Retina (tissue), 1 donor: ENCODE results near the gene TMEM240.
"Not testable (repeated sequence)": the region's sequence is repeated elsewhere in the genome, so short reads cannot be mapped to it uniquely, and the experiment has no call there.

ENCODE experiments used
- DNase-seq: peaks from one replicate; pipeline ENCODE4 v3.0.0-alpha.2; 2016

The TMEM240 gene

DNA sequence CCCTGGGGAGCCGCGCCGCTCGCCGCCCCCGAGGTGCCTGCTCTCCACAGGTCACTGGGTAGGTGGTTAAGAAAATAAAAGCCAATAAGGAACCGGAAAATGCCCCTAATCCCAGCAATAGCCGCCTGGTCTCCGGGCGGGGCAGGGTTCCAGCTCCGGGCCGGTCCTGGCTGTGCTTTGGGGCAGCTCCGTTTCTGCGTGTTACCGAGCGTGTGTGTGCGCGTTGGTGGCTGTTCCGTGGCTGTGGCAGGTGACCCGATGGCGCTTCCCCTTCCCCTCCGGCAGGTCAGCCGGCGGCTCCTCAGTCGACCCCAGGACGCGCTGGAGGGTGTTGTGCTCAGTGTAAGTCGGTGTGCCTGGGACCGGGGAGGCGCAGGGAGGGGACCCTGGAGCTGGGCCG, 17.2 kb downstream of the TMEM240 start:
- not testable (repeated sequence) for DNase-seq

GRCh38 chr1:1522536-1522935, 17.9 kb downstream of the TMEM240 start:
- DNase-seq = not testable (repeated sequence)

- DNase-seq = no peak
These were observed 19.1 kb downstream of the TMEM240 start for GRCh38 chr1:1521331-1521730.

GRCh38 chr1:1519805-1520505, 20.5 kb downstream of the TMEM240 start:
- DNase-seq = not testable (repeated sequence)

DNA sequence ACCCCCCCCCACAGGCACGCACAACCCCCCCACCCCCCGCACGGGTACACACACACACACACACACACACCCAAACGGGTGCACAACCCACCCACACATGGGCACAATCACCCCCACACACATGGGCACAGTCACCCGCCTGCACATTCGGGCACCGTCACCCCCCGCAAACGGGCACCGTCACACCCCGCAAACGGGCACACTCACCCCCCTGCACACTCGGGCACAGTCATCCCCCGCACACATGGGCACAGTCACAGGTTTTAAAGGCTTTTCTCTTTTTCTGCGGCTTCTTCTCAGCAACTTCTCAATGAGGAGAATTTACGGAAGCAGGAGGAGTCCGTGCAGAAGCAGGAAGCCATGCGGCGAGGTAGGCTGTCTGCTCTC, 21.8 kb downstream of the TMEM240 start:
- DNase-seq = not testable (repeated sequence)

DNA sequence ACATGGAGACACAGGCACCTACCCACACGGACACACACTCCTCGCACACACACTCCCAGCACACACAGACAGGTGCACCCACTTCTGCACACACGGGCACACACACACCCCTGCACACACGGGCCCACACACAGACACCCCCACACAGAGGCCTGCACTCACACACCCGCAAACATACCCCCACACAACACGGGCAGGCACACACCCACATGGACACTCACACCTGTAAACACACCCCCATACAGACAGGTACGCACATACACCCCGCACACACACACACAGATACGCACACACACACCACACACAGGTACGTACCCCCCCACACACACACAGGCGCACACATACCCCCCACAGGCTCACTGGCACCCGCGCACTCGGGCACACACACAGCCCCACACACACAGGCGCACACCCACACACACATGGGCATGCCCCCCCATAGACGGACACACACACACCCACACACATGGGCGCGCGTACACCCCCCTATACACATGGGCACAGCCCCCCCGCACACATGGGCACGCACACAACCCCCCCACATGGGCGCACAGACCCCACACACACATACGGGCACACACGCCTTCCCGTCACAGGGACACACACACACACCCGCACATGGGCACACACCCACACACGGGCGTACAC, 22.3 kb downstream of the TMEM240 start:
- no peak for DNase-seq

GRCh38 chr1:1516923-1517322, 23.5 kb downstream of the TMEM240 start:
- not testable (repeated sequence) for DNase-seq

DNA sequence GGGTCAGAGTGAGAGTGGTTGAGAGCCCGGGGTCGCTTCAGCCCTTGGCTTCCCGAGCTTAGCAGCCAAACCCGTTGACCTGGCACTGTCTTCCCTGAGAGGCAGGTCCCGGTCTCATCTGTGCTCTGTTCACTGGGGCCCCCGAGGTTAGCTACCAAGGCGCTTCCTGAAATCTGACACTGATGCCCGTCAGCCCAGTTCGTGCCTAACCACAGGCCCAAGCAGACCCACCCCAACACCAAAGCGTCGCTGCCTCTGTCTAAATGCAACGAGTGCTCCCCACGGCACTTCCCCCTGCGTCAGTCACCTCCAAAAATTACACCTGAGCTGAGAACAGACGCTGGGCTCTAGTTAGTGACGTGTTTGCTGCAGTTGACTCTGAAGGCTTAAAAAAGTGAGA, 26.0 kb downstream of the TMEM240 start:
- DNase-seq = not testable (repeated sequence)

GRCh38 chr1:1513675-1514074, 26.7 kb downstream of the TMEM240 start:
- not testable (repeated sequence) for DNase-seq

- not testable (repeated sequence) for DNase-seq
These were observed 28.0 kb downstream of the TMEM240 start for GRCh38 chr1:1512425-1512824.

GRCh38 chr1:1511533-1512285, 28.7 kb downstream of the TMEM240 start, which contains the start of gene ATAD3A:
Gene ATAD3A, plus strand, starts transcription at chr1:1512162. Its CDS starts 107 bp downstream, at chr1:1512269.
- DNase-seq = peak; percentile 97

- peak; percentile 28 for DNase-seq
These were observed 29.4 kb downstream of the TMEM240 start for GRCh38 chr1:1510912-1511532.

GRCh38 chr1:1509465-1509850, 31.0 kb downstream of the TMEM240 start:
- not testable (repeated sequence) for DNase-seq

DNA sequence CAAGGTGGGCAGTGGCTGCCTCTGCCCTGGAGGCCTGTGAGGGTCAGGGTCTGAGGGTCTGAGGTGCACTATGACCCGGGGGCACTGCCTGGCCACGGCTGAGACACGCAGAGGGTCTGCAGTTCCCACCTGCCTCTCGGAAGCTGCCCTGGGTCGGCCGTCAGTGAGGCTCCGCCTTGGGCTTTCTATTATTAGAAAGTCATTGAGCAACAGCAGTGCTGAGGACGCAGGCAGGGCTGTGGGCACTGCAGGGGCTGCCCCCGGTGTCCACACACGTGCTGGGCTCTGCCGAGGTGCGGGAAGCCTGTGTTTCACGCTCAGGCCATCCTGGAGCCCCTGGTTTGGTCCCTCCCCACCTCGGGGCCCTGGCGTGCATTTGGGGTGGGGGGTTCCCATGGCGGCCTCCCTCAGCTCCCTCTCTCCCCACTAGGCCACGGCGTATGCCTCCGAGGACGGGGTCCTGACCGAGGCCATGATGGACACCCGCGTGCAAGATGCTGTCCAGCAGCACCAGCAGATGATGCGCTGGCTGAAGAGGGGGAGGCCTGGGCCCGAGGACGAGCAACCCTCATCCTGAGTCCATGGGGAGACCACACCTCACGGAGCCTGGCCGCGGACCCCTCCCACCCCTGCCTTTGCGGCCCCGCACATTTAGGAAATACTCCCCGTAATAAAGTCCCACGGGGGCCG, 31.5 kb downstream of the TMEM240 start:
- not testable (repeated sequence) for DNase-seq

DNA sequence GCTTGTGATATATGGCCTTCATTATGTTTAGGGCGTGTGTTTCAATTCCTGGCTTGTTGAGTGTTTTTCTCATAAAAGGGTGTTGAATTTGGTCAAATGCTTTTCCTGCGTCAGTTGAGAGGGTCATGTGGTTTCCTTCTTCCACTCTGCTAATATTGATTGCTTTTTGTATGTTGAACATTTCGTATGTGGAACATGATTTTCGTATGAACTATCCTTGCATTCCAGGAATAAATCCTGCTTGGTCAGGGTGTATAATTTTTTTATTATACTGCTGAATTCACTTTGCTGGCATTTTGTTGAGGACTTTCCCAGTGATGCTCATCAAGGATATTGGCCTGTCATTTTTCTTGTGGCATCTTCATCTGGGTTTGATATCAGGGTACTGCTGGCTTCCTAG, 33.1 kb downstream of the TMEM240 start:
- no peak for DNase-seq

GRCh38 chr1:1505801-1506200, 34.6 kb downstream of the TMEM240 start:
- not testable (repeated sequence) for DNase-seq

GRCh38 chr1:1505366-1505798, 35.0 kb downstream of the TMEM240 start:
- DNase-seq = not testable (repeated sequence)

DNA sequence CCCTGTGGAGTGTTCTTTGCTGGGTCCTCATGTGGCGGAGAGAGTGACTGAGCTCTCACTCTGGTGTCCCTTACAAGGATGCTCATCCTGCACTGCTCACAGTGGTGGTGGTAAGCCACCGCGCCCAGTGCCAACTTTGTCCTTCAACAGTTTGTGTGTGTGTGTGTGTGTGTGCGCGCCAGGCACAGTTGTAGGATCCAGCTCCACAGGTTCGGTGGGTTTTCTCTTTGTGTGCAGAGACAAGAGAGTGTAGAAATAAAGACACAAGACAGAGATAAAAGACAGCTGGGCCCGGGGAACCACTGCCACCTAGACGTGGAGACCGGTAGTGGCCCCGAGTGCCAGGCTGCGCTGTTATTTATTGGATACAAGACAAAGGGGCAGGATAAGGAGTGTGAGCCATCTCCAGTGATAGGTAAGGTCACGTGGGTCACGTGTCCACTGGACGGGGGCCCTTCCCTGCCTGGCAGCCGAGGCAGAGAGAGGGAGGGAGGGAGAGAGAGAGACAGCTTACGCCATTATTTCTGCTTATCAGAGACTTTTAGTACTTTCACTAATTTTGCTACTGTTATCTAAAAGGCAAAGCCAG, 35.6 kb downstream of the TMEM240 start:
- DNase-seq = peak; percentile 78

- DNase-seq = not testable (repeated sequence)
These were observed 44.9 kb downstream of the TMEM240 start for GRCh38 chr1:1495461-1495975.

DNA sequence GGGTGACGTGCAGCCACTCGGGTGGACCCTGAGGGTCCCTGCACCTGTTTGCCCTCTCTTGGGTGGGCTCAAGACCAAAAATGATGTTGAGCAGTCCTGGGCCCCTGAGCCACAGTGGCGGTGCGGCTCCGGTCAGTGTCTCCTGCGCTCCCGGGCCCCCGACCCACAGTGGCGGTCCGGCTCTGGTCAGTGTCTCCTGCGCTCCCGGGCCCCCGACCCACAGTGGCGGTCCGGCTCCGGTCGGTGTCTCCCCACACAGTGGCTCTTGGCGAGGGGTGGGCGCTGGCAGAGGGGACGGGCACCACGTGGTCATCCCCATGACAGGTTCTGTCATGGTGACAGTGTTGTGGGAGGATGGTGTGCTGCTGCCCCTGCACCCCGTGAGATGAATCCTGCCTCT, 46.1 kb downstream of the TMEM240 start:
- DNase-seq = not testable (repeated sequence)

GRCh38 chr1:1491601-1492000, 48.8 kb downstream of the TMEM240 start:
- no peak for DNase-seq
